IMR-90 (cell line): ENCODE results near the gene NLRP14. TPM values are rescaled to one million over a fixed set of nuclear protein-coding genes. Genes with fewer than 3 reads are reported as not detected.
A peak's percentile ranks its signal among the peaks of the same experiment; 100 is the strongest.

Source experiments
- ATAC-seq: fragments of 200-7000 bp; cut with Tn5 transposase; 2 replicates; pipeline ENCODE4 v1.9.1; 2020; ENCODE audit warnings: low read depth, mild to moderate bottlenecking, moderate library complexity
- BruUV-seq: library from RNA; stranded (reverse); fragments of 400-500 nt; replicated peaks from 2 replicates; lab custom pipeline; 2021; lab: Mats Ljungman, UMichigan
- CTCF ChIA-PET: fragments of 300-600 bp; formaldehyde crosslinking; extraction: SDS; loops from one replicate; lab custom pipeline; 2021; ENCODE audit warnings: antibody characterized with exemption; lab: Yijun Ruan, JAX
- POLR2A ChIA-PET: fragments of 300-600 bp; sonication (Branson Sonifier 250); formaldehyde crosslinking; loops from one replicate; lab custom pipeline; 2022; ENCODE audit warnings: antibody characterized with exemption; ENCODE audit not compliant: unreplicated experiment; lab: Charles Lee
- DNase-seq: peaks from one replicate; pipeline ENCODE4 v3.0.0; 2013
- H2AFZ ChIP-seq: replicated peaks from 2 replicates; pipeline ENCODE3; 2013; ENCODE audit warnings: low read length, mild to moderate bottlenecking; ENCODE audit not compliant: poor library complexity
- H2AK5ac ChIP-seq: 2 replicates; pipeline ENCODE4 v1.6.1; 2013; ENCODE audit warnings: low read depth, low read length, inconsistent platforms
- H2AK9ac ChIP-seq: replicated peaks from 2 replicates; pipeline ENCODE3; 2013; ENCODE audit warnings: mild to moderate bottlenecking, low read depth, low read length, moderate library complexity; ENCODE audit not compliant: poor library complexity
- H2BK120ac ChIP-seq: 2 replicates; pipeline ENCODE4 v1.6.1; 2013; ENCODE audit warnings: low read depth, low read length, inconsistent platforms
- H2BK15ac ChIP-seq: 3 replicates; pipeline ENCODE4 v1.6.1; 2013; ENCODE audit warnings: low read depth, low read length, inconsistent platforms
- H2BK20ac ChIP-seq: 2 replicates; pipeline ENCODE4 v1.6.1; 2013; ENCODE audit warnings: low read depth, mild to moderate bottlenecking, inconsistent platforms, low read length, moderate library complexity
- H2BK5ac ChIP-seq: 2 replicates; pipeline ENCODE4 v1.6.1; 2013; ENCODE audit warnings: mild to moderate bottlenecking, low read depth, low read length, inconsistent platforms; ENCODE audit not compliant: poor library complexity, severe bottlenecking
- H3K14ac ChIP-seq: replicated peaks from 2 replicates; pipeline ENCODE4 v1.6.1; 2013; ENCODE audit warnings: low read depth, low read length, inconsistent platforms
- H3K18ac ChIP-seq: 2 replicates; pipeline ENCODE4 v1.6.1; 2013; ENCODE audit warnings: low read depth, low read length, control low read depth
- H3K23ac ChIP-seq: 2 replicates; pipeline ENCODE4 v1.6.1; 2013; ENCODE audit warnings: low read depth, low read length, inconsistent platforms
- H3K27ac ChIP-seq: 2 replicates; pipeline ENCODE4 v1.5.1; 2013; ENCODE audit warnings: mild to moderate bottlenecking, control low read depth, low read length; ENCODE audit not compliant: insufficient read depth
- H3K27me3 ChIP-seq: 2 replicates; pipeline ENCODE4 v1.6.1; 2013; ENCODE audit warnings: low read length; ENCODE audit not compliant: control insufficient read depth, insufficient read depth
- H3K36me3 ChIP-seq: 2 replicates; pipeline ENCODE4 v1.6.1; 2013; ENCODE audit warnings: low read length, mixed read lengths; ENCODE audit not compliant: control insufficient read depth, insufficient read depth
- H3K4ac ChIP-seq: 2 replicates; pipeline ENCODE4 v1.6.1; 2013; ENCODE audit warnings: low read depth, low read length, inconsistent platforms
- H3K4me1 ChIP-seq: 2 replicates; pipeline ENCODE4 v1.6.1; 2013; ENCODE audit warnings: low read length, mixed read lengths; ENCODE audit not compliant: control insufficient read depth, insufficient read depth
- H3K4me2 ChIP-seq: 2 replicates; pipeline ENCODE4 v1.6.1; 2013; ENCODE audit warnings: low read depth, mild to moderate bottlenecking, control low read depth, low read length, moderate library complexity
- H3K4me3 ChIP-seq: 2 replicates; pipeline ENCODE4 v1.5.1; 2013; ENCODE audit warnings: low read depth, mild to moderate bottlenecking, control low read depth, low read length, moderate library complexity; ENCODE audit not compliant: insufficient read depth
- H3K56ac ChIP-seq: 2 replicates; pipeline ENCODE4 v1.6.1; 2013; ENCODE audit warnings: low read length, inconsistent platforms; ENCODE audit not compliant: insufficient read depth; ENCODE audit errors: extremely low read depth
- H3K79me1 ChIP-seq, 2 experiments: 2 replicates each; pipeline ENCODE4 v1.6.1; 2013; ENCODE audit warnings: low read length in 2 of 2, inconsistent platforms in 1 of 2, low read depth in 1 of 2
- H3K9ac ChIP-seq: 2 replicates; pipeline ENCODE4 v1.6.1; 2013; ENCODE audit warnings: low read depth, low read length, control low read depth
- H3K9me1 ChIP-seq: 2 replicates; pipeline ENCODE4 v1.6.1; 2013; ENCODE audit warnings: low read length, inconsistent platforms; ENCODE audit not compliant: insufficient read depth
- H3K9me3 ChIP-seq: 2 replicates; pipeline ENCODE4 v1.6.1; 2013; ENCODE audit warnings: low read length; ENCODE audit not compliant: control insufficient read depth, insufficient read depth
- H4K20me1 ChIP-seq: 2 replicates; pipeline ENCODE4 v1.6.1; 2013; ENCODE audit warnings: low read length, inconsistent platforms; ENCODE audit not compliant: insufficient read depth
- H4K5ac ChIP-seq: 2 replicates; pipeline ENCODE4 v1.6.1; 2013; ENCODE audit warnings: mild to moderate bottlenecking, low read depth, low read length, control low read depth
- H4K8ac ChIP-seq, 2 experiments: 2 replicates each; pipeline ENCODE4 v1.6.1; 2013; ENCODE audit warnings: low read depth in 2 of 2, low read length in 2 of 2, control low read depth in 1 of 2, inconsistent platforms in 1 of 2
- H4K91ac ChIP-seq: 2 replicates; pipeline ENCODE4 v1.6.1; 2013; ENCODE audit warnings: low read depth, low read length, inconsistent platforms; ENCODE audit not compliant: insufficient read depth
- CEBPB ChIP-seq: IDR thresholded peaks from 2 replicates; pipeline ENCODE4 v1.6.1; 2012; ENCODE audit warnings: low read depth, low read length, improper control_type of control experiment
- RCOR1 ChIP-seq: IDR thresholded peaks from 2 replicates; pipeline ENCODE4 v1.6.1; 2012; ENCODE audit warnings: mild to moderate bottlenecking, low read length, improper control_type of control experiment; ENCODE audit not compliant: insufficient replicate concordance
- WGBS, 2 experiments: methylation state at CpG; one replicate each; pipeline versions ENCODE4 v1.1.5 to v1.1.7; 2013; ENCODE audit warnings: missing lambda C conversion rate in 2 of 2; ENCODE audit not compliant: insufficient read length in 1 of 2; ENCODE audit errors: extremely low coverage in 2 of 2; 5-methylcytosine and 5-hydroxymethylcytosine counted together
- dilution Hi-C: fragments of 300-500 bp; cut with HindIII; formaldehyde crosslinking; loops from one replicate; pipeline ENCODE4 v1.14.3; 2018; ENCODE audit warnings: low sequenced_read_pairs; ENCODE audit not compliant: unreplicated experiment
- in situ Hi-C: fragments of 300-500 bp; cut with MboI; formaldehyde crosslinking; loops from 3 replicates; pipeline ENCODE4 v1.14.3; 2019; ENCODE audit warnings: low sequenced_read_pairs, inconsistent platforms, mixed read lengths
- intact Hi-C: fragments of 100-400 bp; cut with micrococcal nuclease; formaldehyde crosslinking; loops from 2 replicates; pipeline ENCODE4 v1.10.0; 2022
- polyA plus RNA-seq, 3 experiments: library from polyadenylated mRNA; depleted of rRNA; stranded (reverse); fragments of >200 nt; gene quantifications; 2 replicates each; pipeline ENCODE4 v1.2.3, GENCODE V29; 2012; ENCODE audit warnings: low replicate concordance in 1 of 3
- total RNA-seq: library from RNA; depleted of rRNA; stranded (reverse); fragments of >200 nt; gene quantifications from 2 replicates; pipeline ENCODE4 v1.2.3, GENCODE V29; 2012

The NLRP14 gene
- total and polyA plus RNA-seq, 2 of the 4 experiments (the other 2 are of a cell fraction) = under 0.01 TPM; not detected in 1

DNA sequence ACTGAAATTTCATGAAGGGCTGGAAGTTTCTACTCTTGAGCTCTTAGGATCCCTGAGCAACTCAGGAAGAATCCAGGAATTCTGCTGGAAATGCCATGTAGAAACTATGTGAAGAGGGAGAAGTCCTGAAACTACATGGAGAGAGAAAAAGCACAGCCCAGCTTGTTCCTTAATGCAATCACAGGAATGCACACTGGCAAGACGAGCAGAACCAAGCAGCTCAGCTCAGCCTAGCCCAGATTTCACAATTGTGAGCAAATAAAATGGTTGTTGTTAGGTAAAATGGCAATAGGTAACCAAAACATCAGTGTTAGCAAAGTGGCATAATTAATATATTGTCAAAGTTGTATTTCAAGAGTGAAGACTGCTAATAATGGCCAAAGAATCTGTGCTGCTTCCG lies 28.3 kb upstream of the NLRP14 start:
- in situ Hi-C loops (no loop called here), intact Hi-C loops (loop anchor here (2.0 kb wide), 1 partner anchor 29 kb away; the partner anchor contains the start of genes NLRP14 and ZNF214), dilution Hi-C loops (no loop called here)
- BruUV-seq = no TSS peak
- TF ChIP-seq CEBPB = peak; percentile 58
- TF ChIP-seq RCOR1 = no peak
- H2BK120ac ChIP-seq = peak overlapping the region; percentile 85
- no peaks in the 10 kb centered on the region for H3K79me1 ChIP-seq
- H2AK9ac ChIP-seq = no peak overlapping the region
- no peaks in the 10 kb centered on the region for H4K20me1 ChIP-seq
- H3K36me3 ChIP-seq = no peaks in the 10 kb centered on the region
- peak overlapping the region; percentile 9; the same call in 1 of the 2 replicates for H4K5ac ChIP-seq
- no peak overlapping the region for H3K4me3 ChIP-seq
- peak overlapping the region; percentile 72; the same call in 1 of the 2 replicates for H3K4me2 ChIP-seq
- WGBS, 2 experiments = 60% methylated on average over 1 of the region's 2 CpGs; no CpG with 5 or more reads in 1 of the 2 experiments
- H3K23ac ChIP-seq = peak overlapping the region; percentile 35; the same call in 1 of the 2 replicates
- no peaks in the 10 kb centered on the region for H3K27me3 ChIP-seq
- peak overlapping the region; percentile 60 for H2AFZ ChIP-seq
- H2BK15ac ChIP-seq = peak overlapping the region; percentile 51; the same call in 1 of the 3 replicates
- no peak overlapping the region for H3K9ac ChIP-seq
- H3K4me1 ChIP-seq = peaks cover 18% of the 10 kb centered on the region
- DNase-seq (peak; percentile 47), ATAC-seq (peak; percentile 30)
- peak overlapping the region; percentile 78; the same call in 1 of the 2 replicates for H3K27ac ChIP-seq
- no peaks in the 10 kb centered on the region for H3K9me3 ChIP-seq
- peak overlapping the region; percentile 76 for H4K91ac ChIP-seq
- H3K56ac ChIP-seq = peak overlapping the region; percentile 8; the same call in 1 of the 2 replicates
- H2BK5ac ChIP-seq = peak overlapping the region; percentile 96
- ChIA-PET CTCF (no interaction called here), POLR2A (no interaction called here)
- peak overlapping the region; percentile 78; the same call in 1 of the 2 replicates for H2AK5ac ChIP-seq
- peaks cover 10% of the 10 kb centered on the region; the same call in 1 of the 2 replicates for H3K9me1 ChIP-seq
- H3K14ac ChIP-seq = peak overlapping the region; percentile 71; the same call in 1 of the 2 replicates
- H4K8ac ChIP-seq = peak overlapping the region in 1 of 2 experiments; percentile 64; a peak in 2 of 4 replicates
- peak overlapping the region; percentile 99 for H3K18ac ChIP-seq
- H2BK20ac ChIP-seq = peak overlapping the region; percentile 52
- H3K4ac ChIP-seq = peak overlapping the region; percentile 76
